Mucosa of descending colon (tissue), 3 donors: ENCODE data around the gene XRRA1. TPM values are rescaled to one million over a fixed set of nuclear protein-coding genes. Genes with fewer than 3 reads are reported as not detected.

Experiments
- ATAC-seq: fragments of 200-7000 bp; cut with Tn5 transposase; one replicate; pipeline ENCODE4 v1.9.1; 2020; ENCODE audit warnings: mild to moderate bottlenecking, moderate library complexity
- DNase-seq, 3 donors: peaks; one replicate each; pipeline ENCODE4 v3.0.0-alpha.2; 2020
- H3K36me3 ChIP-seq: fragments of 200-600 bp; one replicate; pipeline ENCODE4 v1.8.0; 2021; ENCODE audit warnings: low read depth, mild to moderate bottlenecking
- H3K4me1 ChIP-seq: fragments of 200-600 bp; one replicate; pipeline ENCODE4 v1.8.0; 2021; ENCODE audit warnings: low read depth, mild to moderate bottlenecking
- H3K4me3 ChIP-seq: fragments of 200-600 bp; one replicate; pipeline ENCODE4 v1.8.0; 2021; ENCODE audit warnings: mild to moderate bottlenecking
- H3K9me3 ChIP-seq: fragments of 200-600 bp; one replicate; pipeline ENCODE4 v1.8.0; 2021; ENCODE audit warnings: mild to moderate bottlenecking
- CTCF ChIP-seq: fragments of 200-600 bp; IDR thresholded peaks from one replicate; pipeline ENCODE4 v1.8.0; 2022; ENCODE audit warnings: antibody characterized with exemption, mild to moderate bottlenecking
- intact Hi-C, 2 donors: fragments of 100-400 bp; cut with DNase I in 1 of 2; cut with micrococcal nuclease in 1 of 2; formaldehyde crosslinking; loops; one replicate each; pipeline versions ENCODE4 v1.11.0 to v1.11.1; 2022; cut with DNase I, micrococcal nuclease
- total RNA-seq, 3 donors: library from RNA; stranded (reverse); fragmentation: NEBNext Ultra II Directional in 2 of 3; extraction: Animal tissue kit (Norgen Biotek cat#: 25700) in 2 of 3; gene quantifications; one replicate each; pipeline versions ENCODE4 v1.2.1 to v1.2.4, GENCODE V29; 2021 to 2023
- donor health status: DM: no; HTN: no; CAD: no; lungs with moderate emphysema.
- donor health status: DM: no; HTN: no; CAD: no.
- donor health status: DM: no; HTN: yes; CAD: no.

The XRRA1 gene
- total RNA-seq, 3 donors from 2014 or later = 6.7 to 35.9 (median 29.6) TPM

DNA sequence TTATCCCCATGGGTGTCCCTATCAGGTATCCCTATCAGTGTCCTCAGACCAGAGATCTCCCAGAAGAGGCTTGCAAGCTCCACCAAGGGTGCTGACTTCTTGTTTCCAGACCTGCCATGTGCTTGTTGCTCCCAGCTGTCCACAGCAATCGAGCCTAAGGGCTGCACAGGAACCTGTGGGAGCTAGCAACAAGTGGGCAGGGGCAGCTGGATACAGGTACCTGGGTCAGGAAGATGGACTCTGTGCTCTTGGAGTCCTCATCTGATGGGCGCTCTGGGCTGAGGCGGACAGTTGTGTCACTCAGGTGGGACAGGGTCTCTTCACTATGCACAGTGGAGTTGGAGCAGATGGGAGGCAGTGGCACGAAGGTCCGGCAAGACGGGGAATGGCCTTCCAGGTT lies 101.0 kb downstream of the XRRA1 start:
- H3K36me3 ChIP-seq = no peaks in the 10 kb centered on the region
- no peak overlapping the region for H3K4me3 ChIP-seq
- DNase-seq (no peak), ATAC-seq (no peak)
- no peaks in the 10 kb centered on the region for H3K9me3 ChIP-seq
- intact Hi-C loops = no loop called here
- no peak for TF ChIP-seq CTCF
- no peaks in the 10 kb centered on the region for H3K4me1 ChIP-seq

DNA sequence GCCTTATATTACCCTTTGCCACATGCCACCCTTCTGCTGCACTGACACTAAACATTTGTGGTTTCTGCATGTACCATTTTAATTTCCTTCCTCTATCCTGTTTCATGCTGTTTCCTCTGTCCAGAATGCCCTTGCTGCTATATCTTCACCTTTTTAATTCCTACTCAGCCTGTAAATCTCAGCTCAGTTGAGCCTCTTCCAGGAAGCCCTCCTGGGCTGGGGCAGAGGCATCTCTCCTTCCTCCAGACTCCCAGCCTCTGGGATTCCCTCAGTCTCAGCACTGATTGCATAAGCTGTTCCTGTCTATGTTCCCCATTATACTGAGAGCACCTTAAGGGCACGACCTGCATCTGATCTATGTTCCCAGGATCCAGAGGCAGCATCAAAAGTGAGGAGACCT lies 101.5 kb downstream of the XRRA1 start:
- intact Hi-C loops = no loop called here
- H3K4me1 ChIP-seq = no peaks in the 10 kb centered on the region
- TF ChIP-seq CTCF = no peak
- ATAC-seq (no peak), DNase-seq (no peak)
- no peak overlapping the region for H3K4me3 ChIP-seq
- no peaks in the 10 kb centered on the region for H3K36me3 ChIP-seq
- no peaks in the 10 kb centered on the region for H3K9me3 ChIP-seq

GRCh38 chr11:74846770-74847169 lies 102.1 kb downstream of the XRRA1 start:
- TF ChIP-seq CTCF = no peak
- DNase-seq (no peak), ATAC-seq (no peak)
- no peaks in the 10 kb centered on the region for H3K36me3 ChIP-seq
- H3K4me1 ChIP-seq = no peaks in the 10 kb centered on the region
- no peaks in the 10 kb centered on the region for H3K9me3 ChIP-seq
- intact Hi-C loops = no loop called here
- no peak overlapping the region for H3K4me3 ChIP-seq

- H3K4me3 ChIP-seq = no peak overlapping the region
- no peaks in the 10 kb centered on the region for H3K36me3 ChIP-seq
- no peak for TF ChIP-seq CTCF
- no peak for DNase-seq
- ATAC-seq = no peak
- H3K4me1 ChIP-seq = no peaks in the 10 kb centered on the region
- no peaks in the 10 kb centered on the region for H3K9me3 ChIP-seq
- intact Hi-C loops = no loop called here
These were observed 102.8 kb downstream of the XRRA1 start for GRCh38 chr11:74845978-74846517.

- intact Hi-C loops = no loop called here
- H3K4me3 ChIP-seq = no peak overlapping the region
- H3K4me1 ChIP-seq = no peaks in the 10 kb centered on the region
- ATAC-seq = no peak
- no peak for TF ChIP-seq CTCF
- no peaks in the 10 kb centered on the region for H3K9me3 ChIP-seq
- no peaks in the 10 kb centered on the region for H3K36me3 ChIP-seq
- DNase-seq = no peak
These were observed 104.0 kb downstream of the XRRA1 start for GRCh38 chr11:74844865-74845264.

- no peak for TF ChIP-seq CTCF
- no peaks in the 10 kb centered on the region for H3K9me3 ChIP-seq
- H3K4me1 ChIP-seq = no peaks in the 10 kb centered on the region
- no peak for ATAC-seq
- no peak for DNase-seq
- intact Hi-C loops = no loop called here
- H3K4me3 ChIP-seq = no peak overlapping the region
- H3K36me3 ChIP-seq = no peaks in the 10 kb centered on the region
These were observed 104.8 kb downstream of the XRRA1 start for GRCh38 chr11:74844072-74844471.
